Measurements from ENCODE around the gene HCRTR1. TPM values are rescaled to one million over a fixed set of nuclear protein-coding genes. Genes with fewer than 3 reads are reported as not detected.

The HCRTR1 gene
- total RNA-seq, 2 donors from 2014 or later, result not detected

DNA sequence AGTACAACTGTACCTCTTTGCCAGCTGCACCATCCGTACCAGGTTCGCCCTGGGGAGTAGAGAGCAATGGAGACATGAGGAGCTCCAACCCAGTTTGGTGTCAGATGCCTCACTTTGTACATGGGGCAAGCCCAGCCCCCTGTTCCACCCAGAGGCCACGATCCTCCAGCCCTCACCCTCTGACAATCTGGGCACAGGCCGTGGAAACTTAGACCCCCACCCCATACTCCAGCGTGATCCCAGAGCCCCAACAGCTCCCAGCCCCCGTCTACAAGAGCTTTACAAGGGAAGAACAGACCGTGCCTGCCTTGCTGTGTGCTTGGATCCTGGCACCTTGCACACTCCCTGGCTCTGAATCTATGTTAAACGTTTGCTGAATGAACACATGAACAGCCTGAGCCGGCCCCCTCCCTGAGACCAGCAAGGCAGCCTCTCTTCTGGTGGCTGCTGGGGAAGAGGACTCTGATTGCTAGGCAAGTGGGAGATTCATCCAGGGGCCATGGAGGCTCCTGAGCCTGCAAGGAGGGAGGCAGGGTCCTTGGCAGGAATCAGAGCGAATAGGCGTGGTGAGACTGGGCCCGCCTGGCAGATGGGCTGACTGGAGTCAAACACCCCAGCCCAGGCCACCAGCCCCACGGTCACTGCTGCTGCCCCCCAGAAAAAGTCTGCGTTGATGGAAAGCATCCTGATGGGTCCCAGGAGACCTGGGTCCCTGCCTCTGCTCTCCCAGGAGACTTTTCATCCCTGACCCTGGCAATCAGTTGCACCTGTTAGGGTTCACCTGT lies 39.7 kb downstream of the HCRTR1 start:
- Histone ChIP-seq H3K4me3 (no peak overlapping the region), H3K9me3 (no peaks in the 10 kb centered on the region), H3K27ac (no peak overlapping the region), H3K4me1 (ENCODE audit: control insufficient read depth in 1 of 2, low read depth in 2 of 2) (peaks cover 0 to 21% of the 10 kb centered on the region in 2 donors), H3K27me3 (replicated peaks; ENCODE audit: insufficient read depth) (no peaks in the 10 kb centered on the region), H3K36me3 (peaks cover 54% of the 10 kb centered on the region)
- DNase-seq (ENCODE audit: low spot score), result no peak
- ATAC-seq (ENCODE audit: insufficient number of reproducible peaks, low FRiP score, low read depth), result no peak
- TF ChIP-seq, protein P1, sequence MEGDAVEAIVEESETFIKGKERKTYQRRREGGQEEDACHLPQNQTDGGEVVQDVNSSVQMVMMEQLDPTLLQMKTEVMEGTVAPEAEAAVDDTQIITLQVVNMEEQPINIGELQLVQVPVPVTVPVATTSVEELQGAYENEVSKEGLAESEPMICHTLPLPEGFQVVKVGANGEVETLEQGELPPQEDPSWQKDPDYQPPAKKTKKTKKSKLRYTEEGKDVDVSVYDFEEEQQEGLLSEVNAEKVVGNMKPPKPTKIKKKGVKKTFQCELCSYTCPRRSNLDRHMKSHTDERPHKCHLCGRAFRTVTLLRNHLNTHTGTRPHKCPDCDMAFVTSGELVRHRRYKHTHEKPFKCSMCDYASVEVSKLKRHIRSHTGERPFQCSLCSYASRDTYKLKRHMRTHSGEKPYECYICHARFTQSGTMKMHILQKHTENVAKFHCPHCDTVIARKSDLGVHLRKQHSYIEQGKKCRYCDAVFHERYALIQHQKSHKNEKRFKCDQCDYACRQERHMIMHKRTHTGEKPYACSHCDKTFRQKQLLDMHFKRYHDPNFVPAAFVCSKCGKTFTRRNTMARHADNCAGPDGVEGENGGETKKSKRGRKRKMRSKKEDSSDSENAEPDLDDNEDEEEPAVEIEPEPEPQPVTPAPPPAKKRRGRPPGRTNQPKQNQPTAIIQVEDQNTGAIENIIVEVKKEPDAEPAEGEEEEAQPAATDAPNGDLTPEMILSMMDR (IDR thresholded peaks at IDR 0.05), result no peak

- no peak for ATAC-seq (ENCODE audit: insufficient number of reproducible peaks, low FRiP score, low read depth)
- no peak for DNase-seq (ENCODE audit: low spot score)
- no peak overlapping the region for H3K4me3 ChIP-seq
- TF ChIP-seq, protein P1 (IDR thresholded peaks at IDR 0.05), result no peak
- H3K36me3 ChIP-seq, result peaks cover 52% of the 10 kb centered on the region
- H3K27ac ChIP-seq, result no peak overlapping the region
- no peaks in the 10 kb centered on the region for H3K9me3 ChIP-seq
- no peaks in the 10 kb centered on the region for H3K27me3 ChIP-seq (replicated peaks; ENCODE audit: insufficient read depth)
- H3K4me1 ChIP-seq (ENCODE audit: control insufficient read depth in 1 of 2, low read depth in 2 of 2), result peaks cover 0 to 21% of the 10 kb centered on the region in 2 donors
Observed at GRCh38 chr1:31657972-31658510, 40.6 kb downstream of the HCRTR1 start.

DNA sequence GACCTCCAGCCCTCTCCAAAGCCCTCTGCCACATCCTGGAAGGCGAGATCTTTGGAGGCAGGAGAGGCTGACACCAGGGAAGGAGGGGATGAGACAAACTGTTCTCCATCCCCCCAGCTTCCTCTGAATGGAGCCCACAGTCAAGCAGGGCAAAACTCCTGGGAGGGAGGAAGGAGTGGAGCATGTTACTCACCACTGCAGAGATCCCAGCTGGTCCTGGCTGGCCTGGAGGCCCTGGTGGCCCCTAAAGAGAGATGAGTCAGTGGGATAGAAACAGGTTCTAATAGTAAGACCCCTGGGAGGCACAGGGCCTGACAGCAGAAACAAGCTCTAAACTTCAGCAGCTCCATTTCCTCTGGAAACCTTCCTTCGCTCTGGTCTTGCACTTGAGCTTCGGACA lies 41.2 kb downstream of the HCRTR1 start:
- Histone ChIP-seq H3K9me3 (no peaks in the 10 kb centered on the region), H3K4me1 (ENCODE audit: control insufficient read depth in 1 of 2, low read depth in 2 of 2) (peaks cover 0 to 21% of the 10 kb centered on the region in 2 donors), H3K36me3 (peaks cover 45% of the 10 kb centered on the region), H3K4me3 (no peak overlapping the region), H3K27ac (no peak overlapping the region), H3K27me3 (replicated peaks; ENCODE audit: insufficient read depth) (no peaks in the 10 kb centered on the region)
- ATAC-seq (ENCODE audit: insufficient number of reproducible peaks, low FRiP score, low read depth) (no peak), DNase-seq (ENCODE audit: low spot score) (no peak)
- TF ChIP-seq, protein P1 (IDR thresholded peaks at IDR 0.05), result no peak

- TF ChIP-seq, protein P1 (IDR thresholded peaks at IDR 0.05), result no peak
- H3K9me3 ChIP-seq, result no peaks in the 10 kb centered on the region
- DNase-seq (ENCODE audit: low spot score), result no peak
- H3K4me3 ChIP-seq, result no peak overlapping the region
- peak overlapping the region in 1 of 2 donors; percentile 28 for H3K27ac ChIP-seq
- H3K4me1 ChIP-seq (ENCODE audit: control insufficient read depth in 1 of 2, low read depth in 2 of 2), result peaks cover 0 to 21% of the 10 kb centered on the region in 2 donors
- H3K36me3 ChIP-seq, result peaks cover 38% of the 10 kb centered on the region
- ATAC-seq (ENCODE audit: insufficient number of reproducible peaks, low FRiP score, low read depth), result no peak
- no peaks in the 10 kb centered on the region for H3K27me3 ChIP-seq (replicated peaks; ENCODE audit: insufficient read depth)
Observed at GRCh38 chr1:31659889-31660288, 42.4 kb downstream of the HCRTR1 start.

DNA sequence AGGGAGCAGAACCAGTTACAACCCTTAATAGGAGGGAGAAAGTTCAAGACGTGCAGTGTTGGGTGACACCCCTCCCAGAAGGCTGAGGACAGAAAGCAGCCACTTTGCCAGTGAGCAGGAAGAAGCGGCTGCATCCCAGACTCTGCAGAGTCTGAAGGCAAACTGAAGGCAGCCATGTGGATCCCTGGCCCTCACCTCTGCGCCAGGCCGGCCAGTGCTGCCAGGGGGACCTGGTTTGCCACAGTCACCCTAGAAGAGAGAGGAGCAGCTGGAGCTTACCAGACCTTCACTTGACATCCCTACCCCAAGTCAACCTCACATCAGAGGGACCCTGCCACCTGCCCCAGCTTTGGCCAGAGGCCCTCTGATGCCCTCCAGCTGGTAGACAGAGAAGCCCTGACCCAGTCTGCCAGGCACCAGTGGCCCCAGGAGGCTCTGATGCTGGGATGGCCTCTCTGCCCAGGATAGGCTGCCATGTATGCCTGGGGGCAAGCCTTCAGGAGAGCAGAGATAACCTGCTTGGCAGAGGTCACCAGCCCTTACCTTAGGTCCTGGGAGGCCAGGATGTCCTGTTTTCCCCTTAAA lies 43.5 kb downstream of the HCRTR1 start:
- DNase-seq (ENCODE audit: low spot score) (no peak), ATAC-seq (ENCODE audit: insufficient number of reproducible peaks, low FRiP score, low read depth) (no peak)
- Histone ChIP-seq H3K9me3 (no peaks in the 10 kb centered on the region), H3K27ac (no peak overlapping the region), H3K4me3 (no peak overlapping the region), H3K27me3 (replicated peaks; ENCODE audit: insufficient read depth) (no peaks in the 10 kb centered on the region), H3K36me3 (peaks cover 38% of the 10 kb centered on the region), H3K4me1 (ENCODE audit: control insufficient read depth in 1 of 2, low read depth in 2 of 2) (peaks cover 0 to 21% of the 10 kb centered on the region in 2 donors)
- TF ChIP-seq, protein P1 (IDR thresholded peaks at IDR 0.05), result no peak
